Mesodermal cell (in vitro differentiated cells): ENCODE data around the gene BAX.

Experiments
- H3K27ac ChIP-seq: 2 replicates; pipeline ENCODE4 v1.7.0; 2013; ENCODE audit warnings: mild to moderate bottlenecking, low read depth, low read length, moderate library complexity; ENCODE audit not compliant: severe bottlenecking
- H3K36me3 ChIP-seq: 2 replicates; pipeline ENCODE4 v1.7.1; 2013; ENCODE audit warnings: mild to moderate bottlenecking, low read length, moderate library complexity; ENCODE audit not compliant: control insufficient read depth, insufficient read depth
- H3K4me1 ChIP-seq: one replicate; pipeline ENCODE4 v1.7.1; 2013; ENCODE audit warnings: mild to moderate bottlenecking, low read length; ENCODE audit not compliant: insufficient read depth, control insufficient read depth, poor library complexity, severe bottlenecking
- H3K4me3 ChIP-seq: 2 replicates; pipeline ENCODE4 v1.7.0; 2013; ENCODE audit warnings: low read length, control low read depth, mild to moderate bottlenecking; ENCODE audit not compliant: insufficient read depth, poor library complexity, severe bottlenecking; ENCODE audit errors: extremely low read depth
- H3K9me3 ChIP-seq: 2 replicates; pipeline ENCODE4 v1.7.1; 2013; ENCODE audit warnings: mild to moderate bottlenecking, low read length, moderate library complexity; ENCODE audit not compliant: control insufficient read depth
- WGBS, 2 experiments: methylation state at CpG; one replicate each; pipeline ENCODE4 v1.1.5; 2013; ENCODE audit warnings: missing lambda C conversion rate in 2 of 2; ENCODE audit not compliant: insufficient coverage in 2 of 2; 5-methylcytosine and 5-hydroxymethylcytosine counted together

The BAX gene

GRCh38 chr19:48962849-48963165 lies 8.1 kb downstream of the BAX start:
- Histone ChIP-seq H3K4me1 (peaks cover 25% of the 10 kb centered on the region), H3K9me3 (no peaks in the 10 kb centered on the region), H3K36me3 (peaks cover 51% of the 10 kb centered on the region), H3K4me3 (no peak overlapping the region), H3K27ac (peak overlapping the region; percentile 97)
- 50% methylated on average over 2 of the region's 7 CpGs; no CpG with 5 or more reads in 1 of the 2 experiments for WGBS, 2 experiments

- H3K36me3 ChIP-seq = peaks cover 46% of the 10 kb centered on the region
- H3K4me1 ChIP-seq = peaks cover 25% of the 10 kb centered on the region
- no peaks in the 10 kb centered on the region for H3K9me3 ChIP-seq
- peak overlapping the region; percentile 97 for H3K27ac ChIP-seq
- peak overlapping the region; percentile 18 for H3K4me3 ChIP-seq
- WGBS, 2 experiments = 8 to 10% methylated on average over 23 of the region's 28 CpGs
These were observed 8.9 kb downstream of the BAX start for GRCh38 chr19:48963371-48964204.

DNA sequence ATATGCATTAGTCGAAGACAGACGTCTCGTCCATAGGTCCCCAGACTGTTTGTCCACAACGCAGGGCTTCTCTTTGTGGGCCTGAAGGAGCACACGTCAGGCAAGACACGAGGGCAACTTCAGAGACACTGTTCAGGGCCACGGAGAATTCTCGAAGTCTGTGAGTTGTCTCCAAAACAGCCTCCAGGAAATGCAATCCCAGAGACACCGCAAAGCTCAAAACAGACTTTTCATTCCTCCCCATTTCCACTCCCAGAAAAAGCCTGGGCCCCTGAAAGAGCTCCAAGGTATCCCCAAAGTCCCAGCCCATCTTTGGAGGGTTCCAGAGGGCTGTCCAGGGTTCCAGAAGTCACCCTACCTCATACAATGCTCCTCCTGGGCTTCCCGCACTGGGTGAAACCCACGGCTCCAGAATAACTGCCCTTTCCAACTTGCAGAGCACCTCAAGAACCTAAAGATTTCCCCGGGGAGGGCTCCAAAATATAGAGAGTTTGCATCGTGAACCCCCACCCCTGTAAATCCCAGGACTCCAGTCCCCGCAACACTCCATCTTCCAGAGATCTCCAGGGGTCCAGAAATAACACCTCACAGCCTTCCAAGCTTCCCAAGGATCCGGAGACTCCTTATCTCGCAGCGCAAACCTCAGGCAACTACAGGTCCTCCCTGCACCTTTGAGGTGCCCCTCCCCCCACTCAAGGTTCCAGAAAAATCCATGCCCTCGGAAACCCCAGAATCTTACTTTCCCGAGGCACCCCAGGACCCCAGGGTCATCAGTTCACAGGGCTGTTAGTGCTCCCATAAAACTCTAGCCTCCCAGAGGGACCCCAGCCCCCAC lies 9.7 kb downstream of the BAX start:
- H3K27ac ChIP-seq = peak overlapping the region; percentile 97
- peaks cover 25% of the 10 kb centered on the region for H3K4me1 ChIP-seq
- H3K36me3 ChIP-seq = peaks cover 49% of the 10 kb centered on the region
- peak overlapping the region; percentile 18 for H3K4me3 ChIP-seq
- H3K9me3 ChIP-seq = no peaks in the 10 kb centered on the region
- WGBS, 2 experiments = 21 to 27% methylated on average over 15 to 19 of the region's 19 CpGs

DNA sequence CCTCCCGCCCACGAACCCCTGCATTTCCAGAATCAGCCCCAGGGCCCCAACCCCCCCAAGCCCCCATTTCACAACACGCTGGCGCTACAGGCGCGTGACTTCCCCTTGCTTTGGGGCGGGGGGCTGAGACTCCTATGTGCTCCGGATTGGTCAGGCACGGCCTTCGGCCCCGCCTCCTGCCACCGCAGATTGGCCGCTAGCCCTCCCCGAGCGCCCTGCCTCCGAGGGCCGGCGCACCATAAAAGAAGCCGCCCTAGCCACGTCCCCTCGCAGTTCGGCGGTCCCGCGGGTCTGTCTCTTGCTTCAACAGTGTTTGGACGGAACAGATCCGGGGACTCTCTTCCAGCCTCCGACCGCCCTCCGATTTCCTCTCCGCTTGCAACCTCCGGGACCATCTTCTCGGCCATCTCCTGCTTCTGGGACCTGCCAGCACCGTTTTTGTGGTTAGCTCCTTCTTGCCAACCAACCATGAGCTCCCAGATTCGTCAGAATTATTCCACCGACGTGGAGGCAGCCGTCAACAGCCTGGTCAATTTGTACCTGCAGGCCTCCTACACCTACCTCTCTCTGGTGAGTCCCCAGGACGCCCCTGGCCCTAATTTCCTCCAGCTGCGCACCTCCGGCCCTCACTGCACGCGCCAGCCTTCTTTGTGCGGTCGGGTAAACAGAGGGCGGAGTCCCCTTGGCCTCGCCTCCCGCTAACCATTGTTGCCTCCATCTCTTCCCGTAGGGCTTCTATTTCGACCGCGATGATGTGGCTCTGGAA lies 10.5 kb downstream of the BAX start, which contains the start of gene FTL:
TSS of gene FTL (plus strand) at position 270 of the 766 bp plus-strand sequence. CDS start at position 469, 199 bp downstream.
- Histone ChIP-seq H3K4me3 (peak within 1 kb of the TSS; percentile 90), H3K4me1 (peaks cover 25% of the 10 kb centered on the region), H3K9me3 (no peaks in the 10 kb centered on the region), H3K27ac (peak within 1 kb of the TSS; percentile 97), H3K36me3 (peaks cover 52% of the 10 kb centered on the region)
- WGBS, 2 experiments = 0% methylated on average over 31 to 46 of the region's 52 CpGs

DNA sequence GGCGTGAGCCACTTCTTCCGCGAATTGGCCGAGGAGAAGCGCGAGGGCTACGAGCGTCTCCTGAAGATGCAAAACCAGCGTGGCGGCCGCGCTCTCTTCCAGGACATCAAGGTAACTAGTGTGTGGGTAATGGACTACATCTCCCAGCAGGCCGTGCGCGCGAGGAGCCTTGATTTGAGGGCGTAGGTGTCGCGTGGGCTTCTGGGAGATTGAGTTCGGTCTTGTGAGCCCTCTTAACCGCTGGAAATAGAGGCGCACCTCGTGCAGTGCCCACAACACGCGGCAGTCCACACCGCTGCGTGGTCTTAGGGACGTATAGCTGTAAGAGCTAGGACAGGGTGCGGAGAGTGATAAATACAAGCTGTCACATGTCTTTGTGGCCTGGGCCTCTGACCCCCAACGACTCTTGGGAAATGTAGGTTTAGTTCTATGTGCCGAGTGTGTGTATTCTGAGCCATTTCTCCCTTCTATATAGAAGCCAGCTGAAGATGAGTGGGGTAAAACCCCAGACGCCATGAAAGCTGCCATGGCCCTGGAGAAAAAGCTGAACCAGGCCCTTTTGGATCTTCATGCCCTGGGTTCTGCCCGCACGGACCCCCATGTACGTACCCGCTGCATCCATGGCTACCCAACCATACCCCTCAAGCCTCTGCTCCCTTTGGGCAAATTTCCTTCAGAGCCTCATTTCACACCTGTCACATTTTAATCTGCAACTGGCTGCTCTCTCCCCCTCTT lies 11.3 kb downstream of the BAX start:
- Histone ChIP-seq H3K36me3 (peaks cover 52% of the 10 kb centered on the region), H3K4me3 (peak overlapping the region; percentile 90), H3K4me1 (peaks cover 25% of the 10 kb centered on the region), H3K27ac (peak overlapping the region; percentile 80), H3K9me3 (no peaks in the 10 kb centered on the region)
- WGBS, 2 experiments = 13 to 17% methylated on average over 28 to 31 of the region's 36 CpGs

DNA sequence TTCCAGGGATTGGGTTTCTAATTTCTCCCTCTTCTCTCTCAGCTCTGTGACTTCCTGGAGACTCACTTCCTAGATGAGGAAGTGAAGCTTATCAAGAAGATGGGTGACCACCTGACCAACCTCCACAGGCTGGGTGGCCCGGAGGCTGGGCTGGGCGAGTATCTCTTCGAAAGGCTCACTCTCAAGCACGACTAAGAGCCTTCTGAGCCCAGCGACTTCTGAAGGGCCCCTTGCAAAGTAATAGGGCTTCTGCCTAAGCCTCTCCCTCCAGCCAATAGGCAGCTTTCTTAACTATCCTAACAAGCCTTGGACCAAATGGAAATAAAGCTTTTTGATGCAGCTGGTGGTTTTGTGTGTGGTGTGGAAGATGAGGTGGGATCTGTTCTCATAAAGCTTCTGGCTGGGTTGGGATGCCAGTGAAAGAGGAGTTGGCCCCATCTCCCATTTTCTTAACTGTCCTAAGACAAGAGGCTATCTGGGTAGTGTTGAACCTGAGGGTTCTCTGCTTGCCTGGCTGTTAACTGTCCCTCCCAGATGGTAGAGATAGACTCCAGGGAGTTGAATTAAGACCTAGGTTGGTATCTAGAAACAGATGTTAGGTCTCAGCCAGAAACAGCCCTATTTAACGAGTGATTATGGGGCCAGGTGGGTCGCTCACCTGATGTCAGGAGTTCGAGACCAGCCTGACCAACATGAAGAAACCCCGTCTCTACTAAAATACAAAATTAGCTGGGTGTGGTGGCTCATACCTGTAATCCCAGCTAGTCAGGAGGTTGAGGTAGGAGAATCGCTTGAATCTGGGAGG lies 12.1 kb downstream of the BAX start:
- Histone ChIP-seq H3K27ac (no peak overlapping the region), H3K36me3 (peaks cover 46% of the 10 kb centered on the region), H3K4me3 (peak overlapping the region; percentile 90), H3K4me1 (peaks cover 25% of the 10 kb centered on the region), H3K9me3 (no peaks in the 10 kb centered on the region)
- 83 to 93% methylated on average over 3 to 8 of the region's 10 CpGs for WGBS, 2 experiments

- WGBS, 2 experiments = 96 to 99% methylated on average over 11 to 13 of the region's 14 CpGs
These were observed 12.9 kb downstream of the BAX start for GRCh38 chr19:48967346-48968178.

GRCh38 chr19:48968179-48968661 lies 13.5 kb downstream of the BAX start:
- Histone ChIP-seq H3K27ac (no peak overlapping the region), H3K36me3 (peaks cover 59% of the 10 kb centered on the region), H3K4me3 (no peak overlapping the region), H3K4me1 (peaks cover 16% of the 10 kb centered on the region), H3K9me3 (no peaks in the 10 kb centered on the region)
- WGBS, 2 experiments = 100% methylated on average over 2 to 3 of the region's 4 CpGs

More at GRCh38 chr19:48967346-48968178, 12.9 kb downstream of the BAX start:
- H3K36me3 ChIP-seq = peaks cover 52% of the 10 kb centered on the region
- H3K9me3 ChIP-seq = no peaks in the 10 kb centered on the region
- peak overlapping the region; percentile 43 for H3K27ac ChIP-seq
- peaks cover 22% of the 10 kb centered on the region for H3K4me1 ChIP-seq
- H3K4me3 ChIP-seq = peak overlapping the region; percentile 90

DNA sequence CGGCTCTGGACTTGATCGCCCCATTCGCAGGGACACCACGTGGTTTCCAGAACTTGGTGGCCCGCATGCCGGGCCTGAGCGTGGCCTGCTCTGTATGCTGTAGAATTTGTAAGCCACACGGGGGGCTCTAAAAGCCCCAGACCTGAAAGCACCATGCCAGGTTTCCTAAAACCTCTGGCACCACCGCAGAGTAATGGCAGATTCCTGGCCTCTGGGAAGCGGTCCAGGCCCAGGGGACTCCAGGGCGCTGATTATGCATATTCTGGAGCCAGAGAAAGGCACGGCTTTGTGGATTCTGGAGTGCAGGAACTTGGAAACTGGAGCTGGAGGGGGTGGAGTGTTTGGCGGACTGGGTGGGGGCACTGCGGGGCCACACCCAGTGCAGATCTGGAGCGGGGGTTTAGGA lies 14.1 kb downstream of the BAX start:
- Histone ChIP-seq H3K4me3 (no peak overlapping the region), H3K9me3 (no peaks in the 10 kb centered on the region), H3K27ac (no peak overlapping the region), H3K4me1 (peaks cover 10% of the 10 kb centered on the region), H3K36me3 (peaks cover 62% of the 10 kb centered on the region)
- 96 to 100% methylated on average over 11 to 15 of the region's 15 CpGs for WGBS, 2 experiments
